ENCODE results near the gene EN1. TPM values are rescaled to one million over a fixed set of nuclear protein-coding genes. Genes with fewer than 3 reads are reported as not detected.

The EN1 gene
- total RNA-seq, 1 donor from 2014 or later: not detected

DNA sequence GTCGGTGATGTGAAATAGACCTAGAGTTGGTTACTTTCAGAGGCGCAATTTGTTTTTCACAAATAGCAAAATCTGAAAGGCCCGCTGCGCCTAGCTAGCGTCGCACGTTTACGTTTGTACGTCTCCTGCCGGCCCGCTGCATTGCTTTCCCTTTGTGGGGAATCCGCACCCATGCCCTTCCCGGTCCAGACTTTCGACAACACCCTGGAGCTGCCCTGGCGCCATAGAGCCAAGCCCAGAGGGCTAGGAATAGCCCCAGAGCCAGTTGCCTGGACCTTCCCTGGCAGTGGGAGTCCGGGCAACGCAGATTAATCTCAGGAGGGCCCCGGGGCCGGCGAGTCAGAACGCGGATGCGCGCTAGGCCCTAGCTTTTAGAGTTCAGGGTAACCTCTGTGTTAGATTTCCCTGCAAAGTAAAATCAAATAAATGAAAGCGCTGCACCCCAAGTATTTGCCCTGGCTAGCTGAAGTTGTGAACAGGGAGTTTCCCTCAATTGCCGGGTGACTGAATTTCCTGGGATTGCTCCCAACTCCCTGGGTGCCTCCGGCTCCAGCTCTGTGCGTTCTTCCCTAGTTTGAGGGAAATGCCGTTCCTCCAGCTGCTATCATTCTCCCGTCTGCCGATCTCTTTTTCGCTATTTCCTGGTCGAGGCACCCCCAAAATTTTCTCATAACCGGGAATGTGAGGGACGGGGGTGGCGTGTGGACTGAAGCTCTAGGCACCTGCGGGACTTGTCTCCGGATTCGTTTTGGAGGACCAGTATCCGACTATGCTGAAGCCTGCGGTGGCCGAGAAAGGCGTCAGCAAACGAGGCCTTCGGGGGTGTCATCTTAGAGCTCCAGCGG, 1.2 kb upstream of the EN1 start:
- intact Hi-C loops (cut with DNase I): no loop called here
- no peak for TF ChIP-seq POLR2A (IDR thresholded peaks at IDR 0.05)
- no peak for TF ChIP-seq POLR2AphosphoS5 (IDR thresholded peaks at IDR 0.05; ENCODE audit: insufficient read depth in 1 of 2, low read depth in 1 of 2)
- TF ChIP-seq, protein P1, sequence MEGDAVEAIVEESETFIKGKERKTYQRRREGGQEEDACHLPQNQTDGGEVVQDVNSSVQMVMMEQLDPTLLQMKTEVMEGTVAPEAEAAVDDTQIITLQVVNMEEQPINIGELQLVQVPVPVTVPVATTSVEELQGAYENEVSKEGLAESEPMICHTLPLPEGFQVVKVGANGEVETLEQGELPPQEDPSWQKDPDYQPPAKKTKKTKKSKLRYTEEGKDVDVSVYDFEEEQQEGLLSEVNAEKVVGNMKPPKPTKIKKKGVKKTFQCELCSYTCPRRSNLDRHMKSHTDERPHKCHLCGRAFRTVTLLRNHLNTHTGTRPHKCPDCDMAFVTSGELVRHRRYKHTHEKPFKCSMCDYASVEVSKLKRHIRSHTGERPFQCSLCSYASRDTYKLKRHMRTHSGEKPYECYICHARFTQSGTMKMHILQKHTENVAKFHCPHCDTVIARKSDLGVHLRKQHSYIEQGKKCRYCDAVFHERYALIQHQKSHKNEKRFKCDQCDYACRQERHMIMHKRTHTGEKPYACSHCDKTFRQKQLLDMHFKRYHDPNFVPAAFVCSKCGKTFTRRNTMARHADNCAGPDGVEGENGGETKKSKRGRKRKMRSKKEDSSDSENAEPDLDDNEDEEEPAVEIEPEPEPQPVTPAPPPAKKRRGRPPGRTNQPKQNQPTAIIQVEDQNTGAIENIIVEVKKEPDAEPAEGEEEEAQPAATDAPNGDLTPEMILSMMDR (IDR thresholded peaks at IDR 0.05): no peak
- DNase-seq (ENCODE audit: extremely low spot score in 2 of 2): no peak
- H3K9me3 ChIP-seq: no peaks in the 10 kb centered on the region
- H3K4me3 ChIP-seq: peak overlapping the region in 1 of 2 donors; percentile 30
- H3K4me1 ChIP-seq: peaks cover 23% of the 10 kb centered on the region
- H3K36me3 ChIP-seq: no peaks in the 10 kb centered on the region
- H3K27ac ChIP-seq: no peak overlapping the region
- peaks cover 19% of the 10 kb centered on the region for H3K27me3 ChIP-seq

GRCh38 chr2:118847762-118848172, 319 bp upstream of the EN1 start:
- DNase-seq (ENCODE audit: extremely low spot score in 2 of 2): no peak
- intact Hi-C loops (cut with DNase I): no loop called here
- Histone ChIP-seq H3K4me1 (peaks cover 27% of the 10 kb centered on the region), H3K9me3 (no peaks in the 10 kb centered on the region), H3K36me3 (no peaks in the 10 kb centered on the region), H3K27me3 (peaks cover 24% of the 10 kb centered on the region), H3K27ac (no peak overlapping the region), H3K4me3 (peak overlapping the region; percentile 24 to 30)
- TF ChIP-seq, protein P1 (IDR thresholded peaks at IDR 0.05): no peak
- TF ChIP-seq POLR2A (IDR thresholded peaks at IDR 0.05): no peak

- DNase-seq (ENCODE audit: extremely low spot score in 2 of 2): no peak
- Histone ChIP-seq H3K4me1 (peaks cover 35% of the 10 kb centered on the region), H3K27me3 (peaks cover 18% of the 10 kb centered on the region), H3K9me3 (no peaks in the 10 kb centered on the region), H3K4me3 (peak overlapping the region; percentile 30 to 51), H3K27ac (no peak overlapping the region), H3K36me3 (no peaks in the 10 kb centered on the region)
- TF ChIP-seq, protein P1 (IDR thresholded peaks at IDR 0.05): no peak
- no peak for TF ChIP-seq POLR2A (IDR thresholded peaks at IDR 0.05)
- no peak for TF ChIP-seq POLR2AphosphoS5 (IDR thresholded peaks at IDR 0.05; ENCODE audit: insufficient read depth in 1 of 2, low read depth in 1 of 2)
- intact Hi-C loops (cut with DNase I): no loop called here
Observed at GRCh38 chr2:118846442-118846952, 951 bp downstream of the EN1 start.

DNA sequence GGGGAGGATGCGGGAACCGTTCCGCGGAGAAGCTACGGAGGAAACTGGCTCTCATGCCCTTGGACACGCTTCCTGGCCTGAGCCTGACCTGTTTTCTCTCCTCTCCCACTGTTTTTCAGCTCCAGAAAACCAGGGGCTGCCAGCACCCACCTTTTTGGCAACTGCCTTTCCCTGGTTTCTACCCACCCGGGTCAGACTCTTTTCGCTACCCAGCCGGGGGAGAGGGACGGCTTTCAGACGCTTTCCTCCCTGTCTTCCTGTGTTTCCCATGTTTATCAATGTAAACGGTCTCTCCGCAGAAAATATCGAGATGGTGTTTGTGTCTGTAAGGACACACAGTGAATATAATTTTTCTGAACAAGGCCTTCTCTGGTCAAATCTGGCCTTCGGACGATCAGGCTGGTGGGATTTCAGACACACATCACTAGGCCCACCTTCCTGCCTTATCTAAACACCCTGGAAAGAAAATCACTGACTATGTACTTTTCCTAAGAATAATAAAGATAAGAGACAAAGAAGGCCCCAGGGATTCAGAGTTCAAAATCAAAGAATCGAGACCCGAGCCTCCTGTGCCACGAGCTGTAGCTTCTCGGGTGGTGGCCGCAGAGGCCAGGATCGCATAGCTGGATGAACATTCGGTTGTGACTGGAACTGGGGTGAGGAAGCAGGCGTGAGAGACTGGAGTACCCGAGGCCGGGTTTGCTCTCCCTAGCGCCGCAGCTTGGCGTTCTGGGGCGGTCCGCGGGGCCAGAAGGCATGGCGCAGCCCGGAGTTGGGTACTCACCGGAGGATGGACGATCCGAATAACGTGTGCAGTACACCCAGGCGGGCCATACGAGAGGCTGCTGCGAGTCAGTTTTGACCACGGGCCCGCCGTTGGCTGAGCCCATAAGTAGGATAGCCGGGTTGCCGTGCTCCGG, 1.7 kb downstream of the EN1 start:
- H3K4me3 ChIP-seq: peak overlapping the region in 1 of 2 donors; percentile 51
- H3K27me3 ChIP-seq: peaks cover 18% of the 10 kb centered on the region
- no peaks in the 10 kb centered on the region for H3K9me3 ChIP-seq
- TF ChIP-seq, protein P1 (IDR thresholded peaks at IDR 0.05): no peak
- TF ChIP-seq POLR2AphosphoS5 (IDR thresholded peaks at IDR 0.05; ENCODE audit: insufficient read depth in 1 of 2, low read depth in 1 of 2) (no peak), POLR2A (IDR thresholded peaks at IDR 0.05) (no peak)
- H3K36me3 ChIP-seq: no peaks in the 10 kb centered on the region
- peaks cover 35% of the 10 kb centered on the region for H3K4me1 ChIP-seq
- intact Hi-C loops (cut with DNase I): no loop called here
- H3K27ac ChIP-seq: no peak overlapping the region
- DNase-seq (ENCODE audit: extremely low spot score in 2 of 2): no peak

All from vagina (tissue), 2 donors.